Neural cell (in vitro differentiated cells): Measurements from ENCODE around the gene CYP8B1. TPM values are rescaled to one million over a fixed set of nuclear protein-coding genes. Genes with fewer than 3 reads are reported as not detected.

ENCODE experiments used
- H2AFZ ChIP-seq: fragments of 200-600, 300-800 bp; sonication (generic), shearing (Covaris generic); 2 replicates; pipeline ENCODE4 v1.6.0; 2014; ENCODE audit warnings: low read depth, mild to moderate bottlenecking, antibody characterized with exemption, low read length, moderate library complexity
- H3F3A ChIP-seq: fragments of 200-600 bp; shearing (Covaris generic); 2 replicates; pipeline ENCODE4 v1.6.1; 2016; ENCODE audit warnings: mild to moderate bottlenecking, moderate library complexity, mixed read lengths, antibody characterized with exemption, low read length; ENCODE audit not compliant: insufficient read depth, poor library complexity, severe bottlenecking
- H3K27ac ChIP-seq: fragments of 200-600, 300-800 bp; sonication (generic), shearing (Covaris generic); 2 replicates; pipeline ENCODE4 v1.5.1; 2014; ENCODE audit warnings: mild to moderate bottlenecking, low read length, moderate library complexity
- H3K27me3 ChIP-seq: fragments of 300-800, 200-600 bp; sonication (generic), shearing (Covaris generic); 2 replicates; pipeline ENCODE4 v1.6.0; 2014; ENCODE audit warnings: mild to moderate bottlenecking, low read depth, low read length, moderate library complexity; ENCODE audit not compliant: insufficient read depth
- H3K36me3 ChIP-seq: fragments of 300-800, 200-600 bp; sonication (generic), shearing (Covaris generic); 2 replicates; pipeline ENCODE4 v1.5.1; 2014; ENCODE audit warnings: mild to moderate bottlenecking, antibody characterized with exemption, low read length, moderate library complexity; ENCODE audit not compliant: insufficient read depth
- H3K4me2 ChIP-seq: fragments of 300-800, 200-600 bp; sonication (generic), shearing (Covaris generic); 2 replicates; pipeline ENCODE4 v1.6.0; 2014; ENCODE audit warnings: mild to moderate bottlenecking, low read length
- H3K4me3 ChIP-seq: fragments of 300-800, 200-600 bp; sonication (generic), shearing (Covaris generic); 2 replicates; pipeline ENCODE4 v1.5.1; 2014; ENCODE audit warnings: mild to moderate bottlenecking, low read length, moderate library complexity
- H3K79me2 ChIP-seq: fragments of 200-600 bp; shearing (Covaris generic); replicated peaks from 2 replicates; pipeline ENCODE4 v1.6.0; 2014; ENCODE audit warnings: mild to moderate bottlenecking, low read length, moderate library complexity; ENCODE audit not compliant: insufficient read depth
- H3K9ac ChIP-seq: fragments of 300-800, 200-600 bp; sonication (generic), shearing (Covaris generic); 2 replicates; pipeline ENCODE4 v1.6.1; 2016; ENCODE audit warnings: mild to moderate bottlenecking, low read length, mixed read lengths
- H3K9me2 ChIP-seq: fragments of 200-600 bp; shearing (Covaris generic); 2 replicates; pipeline ENCODE4 v1.6.1; 2016; ENCODE audit warnings: mild to moderate bottlenecking, low read length, mixed read lengths; ENCODE audit not compliant: insufficient read depth
- H3K9me3 ChIP-seq: fragments of 200-600, 300-800 bp; sonication (generic), shearing (Covaris generic); 2 replicates; pipeline ENCODE4 v1.6.1; 2016; ENCODE audit warnings: mild to moderate bottlenecking, mixed run types, low read length, moderate library complexity, mixed read lengths
- H4K20me1 ChIP-seq: fragments of 200-600 bp; shearing (Covaris generic); 2 replicates; pipeline ENCODE4 v1.6.1; 2016; ENCODE audit warnings: mild to moderate bottlenecking, mixed run types; ENCODE audit not compliant: insufficient read depth
- EP300 ChIP-seq: fragments of 450-650 bp; conservative IDR thresholded peaks from 2 replicates; pipeline ENCODE4 v1.6.1; 2014; ENCODE audit warnings: antibody characterized with exemption, mild to moderate bottlenecking, moderate library complexity; ENCODE audit not compliant: poor library complexity, severe bottlenecking
- EZH2 ChIP-seq: fragments of 200-600, 300-800 bp; shearing (Covaris generic), sonication (generic); IDR thresholded peaks from 2 replicates; pipeline ENCODE4 v1.6.1; 2014; ENCODE audit warnings: antibody characterized with exemption, low read length, borderline replicate concordance, mild to moderate bottlenecking; ENCODE audit not compliant: insufficient read depth, poor library complexity, severe bottlenecking
- MXI1 ChIP-seq: fragments of 450-650 bp; conservative IDR thresholded peaks from 2 replicates; pipeline ENCODE4 v1.6.1; 2014; ENCODE audit warnings: antibody characterized with exemption, mild to moderate bottlenecking; ENCODE audit not compliant: poor library complexity, severe bottlenecking
- POLR2AphosphoS5 ChIP-seq: IDR thresholded peaks from 2 replicates; pipeline ENCODE4 v1.6.1; 2012
- RAD21 ChIP-seq: fragments of 450-650 bp; conservative IDR thresholded peaks from 2 replicates; pipeline ENCODE4 v1.6.1; 2014; ENCODE audit warnings: antibody characterized with exemption, mild to moderate bottlenecking, moderate library complexity
- SMC3 ChIP-seq: fragments of 450-650 bp; conservative IDR thresholded peaks from 2 replicates; pipeline ENCODE4 v1.6.1; 2014; ENCODE audit warnings: antibody characterized with exemption, mild to moderate bottlenecking, moderate library complexity; ENCODE audit not compliant: poor library complexity
- TAF1 ChIP-seq: IDR thresholded peaks from 2 replicates; pipeline ENCODE4 v1.6.1; 2012; ENCODE audit warnings: low read depth
- polyA plus RNA-seq: library from polyadenylated mRNA; depleted of rRNA; stranded (reverse); fragments of >200 nt; gene quantifications from 2 replicates; pipeline ENCODE4 v1.2.3, GENCODE V29; 2014
- TF ChIP-seq, protein P1 (sequence below): fragments of 450-650 bp; IDR thresholded peaks from 2 replicates; pipeline ENCODE4 v1.5.1; 2014; ENCODE audit warnings: antibody characterized with exemption, mild to moderate bottlenecking, moderate library complexity; ENCODE audit not compliant: poor library complexity, severe bottlenecking
- TF ChIP-seq, protein P2 (sequence below): IDR thresholded peaks from 2 replicates; pipeline ENCODE4 v1.6.1; 2012; ENCODE audit warnings: borderline replicate concordance

CYP8B1 gene
- polyA plus RNA-seq, 1 donor from 2014 or later, result not detected

DNA sequence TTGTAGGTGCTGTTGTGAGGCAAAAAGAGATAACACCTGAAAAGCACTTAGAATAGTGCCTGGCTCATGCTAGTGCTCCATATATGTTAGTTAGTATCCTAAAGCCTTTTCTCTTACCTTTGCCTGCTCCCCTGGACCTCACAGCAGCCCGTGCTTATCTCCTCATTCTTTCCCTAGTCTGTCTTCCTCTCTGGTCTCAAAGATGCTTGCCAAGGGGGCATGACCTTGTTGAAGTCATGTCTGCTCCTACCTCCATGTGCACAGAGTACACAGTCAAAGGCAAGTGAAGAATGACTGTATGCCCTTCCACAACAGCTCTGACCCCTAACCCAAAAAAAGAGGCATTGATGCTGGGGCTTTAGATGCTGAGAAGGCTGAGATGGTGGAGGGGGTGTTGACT is 722 bp upstream of the CYP8B1 start:
- H2AFZ ChIP-seq, result no peak overlapping the region
- no peaks in the 10 kb centered on the region for H3K79me2 ChIP-seq
- no peaks in the 10 kb centered on the region for H3K27me3 ChIP-seq
- H3K27ac ChIP-seq, result no peak overlapping the region
- H3K4me2 ChIP-seq, result no peak overlapping the region
- no peaks in the 10 kb centered on the region for H3K9me2 ChIP-seq
- no peak overlapping the region for H3K9ac ChIP-seq
- TF ChIP-seq EP300 (no peak), EZH2 (no peak), TAF1 (no peak), SMC3 (no peak), MXI1 (no peak), POLR2AphosphoS5 (no peak), RAD21 (no peak)
- TF ChIP-seq, protein P1, sequence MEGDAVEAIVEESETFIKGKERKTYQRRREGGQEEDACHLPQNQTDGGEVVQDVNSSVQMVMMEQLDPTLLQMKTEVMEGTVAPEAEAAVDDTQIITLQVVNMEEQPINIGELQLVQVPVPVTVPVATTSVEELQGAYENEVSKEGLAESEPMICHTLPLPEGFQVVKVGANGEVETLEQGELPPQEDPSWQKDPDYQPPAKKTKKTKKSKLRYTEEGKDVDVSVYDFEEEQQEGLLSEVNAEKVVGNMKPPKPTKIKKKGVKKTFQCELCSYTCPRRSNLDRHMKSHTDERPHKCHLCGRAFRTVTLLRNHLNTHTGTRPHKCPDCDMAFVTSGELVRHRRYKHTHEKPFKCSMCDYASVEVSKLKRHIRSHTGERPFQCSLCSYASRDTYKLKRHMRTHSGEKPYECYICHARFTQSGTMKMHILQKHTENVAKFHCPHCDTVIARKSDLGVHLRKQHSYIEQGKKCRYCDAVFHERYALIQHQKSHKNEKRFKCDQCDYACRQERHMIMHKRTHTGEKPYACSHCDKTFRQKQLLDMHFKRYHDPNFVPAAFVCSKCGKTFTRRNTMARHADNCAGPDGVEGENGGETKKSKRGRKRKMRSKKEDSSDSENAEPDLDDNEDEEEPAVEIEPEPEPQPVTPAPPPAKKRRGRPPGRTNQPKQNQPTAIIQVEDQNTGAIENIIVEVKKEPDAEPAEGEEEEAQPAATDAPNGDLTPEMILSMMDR, result no peak
- TF ChIP-seq, protein P2, sequence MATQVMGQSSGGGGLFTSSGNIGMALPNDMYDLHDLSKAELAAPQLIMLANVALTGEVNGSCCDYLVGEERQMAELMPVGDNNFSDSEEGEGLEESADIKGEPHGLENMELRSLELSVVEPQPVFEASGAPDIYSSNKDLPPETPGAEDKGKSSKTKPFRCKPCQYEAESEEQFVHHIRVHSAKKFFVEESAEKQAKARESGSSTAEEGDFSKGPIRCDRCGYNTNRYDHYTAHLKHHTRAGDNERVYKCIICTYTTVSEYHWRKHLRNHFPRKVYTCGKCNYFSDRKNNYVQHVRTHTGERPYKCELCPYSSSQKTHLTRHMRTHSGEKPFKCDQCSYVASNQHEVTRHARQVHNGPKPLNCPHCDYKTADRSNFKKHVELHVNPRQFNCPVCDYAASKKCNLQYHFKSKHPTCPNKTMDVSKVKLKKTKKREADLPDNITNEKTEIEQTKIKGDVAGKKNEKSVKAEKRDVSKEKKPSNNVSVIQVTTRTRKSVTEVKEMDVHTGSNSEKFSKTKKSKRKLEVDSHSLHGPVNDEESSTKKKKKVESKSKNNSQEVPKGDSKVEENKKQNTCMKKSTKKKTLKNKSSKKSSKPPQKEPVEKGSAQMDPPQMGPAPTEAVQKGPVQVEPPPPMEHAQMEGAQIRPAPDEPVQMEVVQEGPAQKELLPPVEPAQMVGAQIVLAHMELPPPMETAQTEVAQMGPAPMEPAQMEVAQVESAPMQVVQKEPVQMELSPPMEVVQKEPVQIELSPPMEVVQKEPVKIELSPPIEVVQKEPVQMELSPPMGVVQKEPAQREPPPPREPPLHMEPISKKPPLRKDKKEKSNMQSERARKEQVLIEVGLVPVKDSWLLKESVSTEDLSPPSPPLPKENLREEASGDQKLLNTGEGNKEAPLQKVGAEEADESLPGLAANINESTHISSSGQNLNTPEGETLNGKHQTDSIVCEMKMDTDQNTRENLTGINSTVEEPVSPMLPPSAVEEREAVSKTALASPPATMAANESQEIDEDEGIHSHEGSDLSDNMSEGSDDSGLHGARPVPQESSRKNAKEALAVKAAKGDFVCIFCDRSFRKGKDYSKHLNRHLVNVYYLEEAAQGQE, result no peak
- H3K36me3 ChIP-seq, result no peaks in the 10 kb centered on the region
- H3K9me3 ChIP-seq, result no peaks in the 10 kb centered on the region
- H3F3A ChIP-seq, result no peaks in the 10 kb centered on the region
- no peak overlapping the region for H3K4me3 ChIP-seq
- no peaks in the 10 kb centered on the region for H4K20me1 ChIP-seq

DNA sequence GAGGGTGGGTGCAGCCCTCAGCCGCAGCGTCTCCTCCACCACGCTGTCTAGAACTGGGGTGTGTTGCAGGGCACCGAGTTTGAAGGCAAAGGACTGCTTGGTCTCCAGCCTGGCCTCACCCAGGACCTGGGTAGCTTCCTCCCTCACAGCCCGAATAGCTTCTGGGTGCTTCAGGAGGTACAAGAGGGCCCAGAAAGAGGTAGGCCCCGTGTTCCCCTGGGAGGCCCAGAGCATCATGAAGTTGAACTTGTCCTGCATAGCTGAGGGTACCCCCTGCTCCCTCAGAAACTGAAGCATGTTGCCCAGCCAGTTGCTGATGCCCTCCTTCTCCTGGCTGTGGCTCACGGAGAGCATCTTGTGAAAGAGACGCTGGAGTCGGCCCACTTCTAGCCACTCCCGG is 930 bp downstream of the CYP8B1 start:
- no peak overlapping the region for H2AFZ ChIP-seq
- H3K9me3 ChIP-seq, result no peaks in the 10 kb centered on the region
- H3K27me3 ChIP-seq, result no peaks in the 10 kb centered on the region

More for the DNA sequence above, 930 bp downstream of the CYP8B1 start:
- H4K20me1 ChIP-seq, result no peaks in the 10 kb centered on the region
- H3K36me3 ChIP-seq, result no peaks in the 10 kb centered on the region
- H3K4me2 ChIP-seq, result no peak overlapping the region
- H3K27ac ChIP-seq, result no peak overlapping the region
- no peak overlapping the region for H3K9ac ChIP-seq
- no peak overlapping the region for H3K4me3 ChIP-seq
- H3K9me2 ChIP-seq, result no peaks in the 10 kb centered on the region
- no peaks in the 10 kb centered on the region for H3F3A ChIP-seq
- TF ChIP-seq EZH2 (no peak), MXI1 (no peak), RAD21 (no peak), TAF1 (no peak), EP300 (no peak), SMC3 (no peak), POLR2AphosphoS5 (no peak)
- TF ChIP-seq, protein P2, result no peak
- TF ChIP-seq, protein P1, result no peak
- no peaks in the 10 kb centered on the region for H3K79me2 ChIP-seq
